Hypothalamus (tissue), 51 donors: ENCODE results near the gene CHIT1.

Experiments
- DNase-seq, 51 donors: peaks; one replicate each; lab custom pipeline; 2025; lab: John Stamatoyannopoulos, UW

CHIT1 gene

GRCh38 chr1:203197625-203198024 is 31.8 kb downstream of the CHIT1 start:
- no peak for DNase-seq

- DNase-seq = no peak
These were observed 33.1 kb downstream of the CHIT1 start for GRCh38 chr1:203196371-203196770.

GRCh38 chr1:203190949-203191348 is 38.5 kb downstream of the CHIT1 start:
- no peak for DNase-seq

- DNase-seq = peak in 1 of 51 donors; percentile 16
These were observed 39.5 kb downstream of the CHIT1 start for GRCh38 chr1:203189951-203190352.

DNA sequence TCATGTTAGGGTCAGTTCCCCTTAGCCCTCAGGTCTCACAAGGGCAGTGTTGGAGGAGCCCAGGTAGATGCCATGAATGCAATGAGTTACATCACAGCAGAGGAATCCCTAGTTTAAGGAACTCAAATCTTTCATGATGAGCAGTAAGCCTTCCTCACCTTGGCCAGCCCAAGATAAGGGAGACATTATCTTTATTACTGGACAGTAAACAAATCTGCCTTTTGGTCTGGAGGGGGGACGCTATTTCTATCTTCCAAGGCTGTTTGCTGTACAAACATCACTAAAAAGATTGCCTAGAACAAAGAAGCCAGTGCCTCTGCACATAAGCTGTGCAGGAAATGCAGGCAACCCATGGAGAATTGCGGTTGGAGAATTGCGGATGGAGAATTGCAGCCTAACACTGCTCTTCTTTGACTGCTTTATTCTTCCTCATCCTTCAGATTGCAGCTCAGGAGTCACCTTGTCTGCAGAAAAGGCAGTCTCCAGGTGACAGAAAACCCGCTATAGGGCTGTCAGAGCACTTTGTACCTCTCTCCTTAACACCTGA is 40.7 kb downstream of the CHIT1 start:
- no peak for DNase-seq

- peak in 1 of 51 donors; percentile 54 for DNase-seq
These were observed 41.7 kb downstream of the CHIT1 start for GRCh38 chr1:203187689-203188264.

DNA sequence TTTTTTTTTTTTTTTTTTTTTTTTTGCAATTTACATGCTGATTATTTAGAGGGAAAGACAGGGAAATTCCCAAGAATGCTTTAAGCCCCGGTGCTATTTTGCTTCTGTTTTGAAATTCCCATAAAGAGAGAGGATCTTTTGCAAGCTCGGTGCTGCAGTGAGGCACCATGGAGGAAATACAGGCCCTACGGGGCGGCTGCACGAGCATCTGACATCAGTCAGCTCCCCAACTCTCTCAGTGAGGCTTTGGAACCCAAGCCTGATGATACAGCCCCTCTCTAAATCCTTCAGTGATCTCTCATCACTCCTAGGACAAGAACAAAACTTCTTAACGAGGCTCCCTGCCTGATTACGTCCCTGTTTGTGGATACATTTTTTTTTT is 42.2 kb downstream of the CHIT1 start:
- DNase-seq = peak in 5 of 51 donors; percentile 18 to 54 (median 34)

- peak in 28 of 51 donors; percentile 32 to 77 (median 55) for DNase-seq
These were observed 42.8 kb downstream of the CHIT1 start, which contains the start of gene CHI3L1 for GRCh38 chr1:203186446-203187303. Gene CHI3L1, minus strand, starts transcription at chr1:203186704. Its CDS starts 81 bp downstream, at chr1:203186623.

DNA sequence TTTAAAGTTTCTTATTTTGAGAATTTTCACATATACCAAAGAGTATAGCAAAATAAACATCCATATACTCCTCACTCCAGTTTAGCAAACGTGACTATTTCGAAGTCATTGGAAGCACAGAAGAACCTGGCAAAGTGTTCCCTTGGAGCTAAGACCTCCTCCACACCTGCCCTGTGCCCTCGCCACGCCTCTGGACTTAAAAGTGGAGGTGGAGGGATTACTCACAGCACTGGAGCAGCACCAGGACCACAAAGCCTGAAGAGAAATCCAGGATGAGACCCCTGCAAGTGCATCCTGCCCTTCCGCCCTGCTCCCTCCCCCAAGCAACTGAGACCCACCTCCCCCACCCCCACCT is 43.4 kb downstream of the CHIT1 start:
- DNase-seq = no peak

DNA sequence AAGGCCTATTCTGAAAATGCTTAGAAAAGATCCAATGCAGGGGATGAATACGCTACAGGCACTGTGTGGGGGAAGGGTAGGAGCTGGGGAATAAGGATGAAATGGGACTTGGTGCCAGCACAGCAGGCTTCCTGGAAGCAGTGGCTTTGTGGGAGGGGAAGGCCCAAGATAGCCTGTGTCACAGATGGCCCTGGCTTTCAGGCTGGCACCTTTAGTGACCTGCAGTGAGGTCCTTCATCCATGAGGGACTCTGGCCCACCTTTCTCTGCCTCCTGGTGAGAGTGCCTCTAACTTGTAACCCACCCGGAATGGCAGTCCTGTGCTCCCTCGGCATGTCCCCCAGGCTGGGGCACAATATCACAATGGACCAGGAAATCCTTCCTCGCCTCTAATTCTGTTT is 43.9 kb downstream of the CHIT1 start:
- DNase-seq = no peak

- DNase-seq = peak in 1 of 51 donors; percentile 27
These were observed 44.4 kb downstream of the CHIT1 start for GRCh38 chr1:203185061-203185461.

- DNase-seq = no peak
These were observed 45.0 kb downstream of the CHIT1 start for GRCh38 chr1:203184467-203184866.

DNA sequence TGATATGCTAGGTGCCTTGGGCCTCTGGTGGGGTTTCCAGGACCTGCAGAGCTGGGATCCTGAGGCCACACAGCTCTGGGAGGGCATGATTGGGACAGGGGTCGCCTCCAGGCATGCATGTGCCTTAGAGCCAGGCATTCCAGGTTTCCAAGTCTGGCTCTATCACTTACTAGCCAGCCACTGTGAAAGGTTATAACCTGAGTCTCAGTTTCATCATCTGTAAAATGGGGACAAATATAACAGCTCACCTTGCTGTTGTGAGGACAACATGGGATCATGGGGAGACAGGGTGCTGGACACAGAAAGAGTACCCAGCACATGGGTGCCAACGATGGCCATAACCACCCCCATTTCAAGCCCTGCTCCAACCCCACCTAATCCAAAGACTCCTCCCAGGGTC is 45.6 kb downstream of the CHIT1 start:
- no peak for DNase-seq

DNA sequence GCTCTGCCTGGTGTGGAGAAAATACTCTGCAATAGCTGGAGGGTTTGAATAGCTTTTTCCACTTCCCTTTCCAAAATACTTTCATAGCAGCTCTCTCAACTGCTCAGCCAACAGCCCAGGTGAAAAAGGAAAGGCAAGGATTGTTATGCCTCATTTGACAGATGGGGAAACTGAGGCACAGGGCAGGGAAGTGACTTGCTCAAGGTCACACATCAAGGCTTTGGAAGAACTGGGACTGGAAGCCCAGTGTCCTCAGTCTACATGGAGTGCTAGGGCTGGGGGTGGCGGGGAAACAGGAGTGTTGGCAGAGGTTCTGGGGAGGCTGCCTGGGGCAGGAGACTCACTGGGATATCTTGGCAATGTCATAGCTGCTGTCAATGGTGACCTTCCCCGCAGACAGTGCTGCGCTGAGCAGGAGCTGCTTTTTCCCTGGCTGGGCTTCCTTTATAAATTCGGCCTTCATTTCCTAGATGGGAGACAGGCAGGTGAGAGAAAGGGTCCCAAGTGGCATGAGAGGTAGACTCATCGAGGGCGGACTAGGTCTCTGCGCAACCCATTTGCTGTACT is 47.0 kb downstream of the CHIT1 start:
- no peak for DNase-seq

- no peak for DNase-seq
These were observed 47.7 kb downstream of the CHIT1 start for GRCh38 chr1:203181586-203182386.

DNA sequence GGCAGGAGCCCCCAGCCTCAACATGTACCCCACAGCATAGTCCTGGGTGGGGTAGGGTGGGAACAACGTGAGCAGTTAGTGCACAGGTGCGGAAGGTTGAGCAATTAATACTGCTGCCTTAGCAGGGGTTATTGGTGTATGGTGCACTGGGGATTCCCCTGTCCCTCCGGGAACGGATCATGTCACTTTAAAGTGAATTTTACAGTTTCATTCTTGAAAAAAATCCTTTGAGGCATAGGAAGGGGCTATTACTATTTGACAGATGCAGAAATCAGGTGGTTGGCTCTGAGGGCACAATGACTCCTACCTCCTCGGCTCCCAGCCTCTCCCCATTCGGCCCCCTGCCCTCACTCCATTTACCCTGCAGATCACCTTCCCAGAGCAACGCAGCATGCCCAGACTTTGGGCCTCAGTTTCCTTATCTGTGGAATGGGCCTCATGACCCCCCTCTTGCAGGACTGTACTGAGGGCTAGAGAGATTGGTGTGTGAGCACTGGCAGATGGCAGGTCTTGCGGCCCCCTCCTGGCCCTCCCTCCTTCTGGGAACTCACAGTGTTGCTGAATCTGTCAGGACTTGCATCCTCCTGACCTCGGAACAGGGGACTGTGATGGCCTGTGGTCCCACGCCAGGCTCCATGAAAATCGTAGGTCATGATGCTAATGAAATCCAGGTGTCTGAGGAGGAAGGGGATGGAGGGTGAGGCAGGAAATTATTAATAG is 48.7 kb downstream of the CHIT1 start:
- no peak for DNase-seq

DNA sequence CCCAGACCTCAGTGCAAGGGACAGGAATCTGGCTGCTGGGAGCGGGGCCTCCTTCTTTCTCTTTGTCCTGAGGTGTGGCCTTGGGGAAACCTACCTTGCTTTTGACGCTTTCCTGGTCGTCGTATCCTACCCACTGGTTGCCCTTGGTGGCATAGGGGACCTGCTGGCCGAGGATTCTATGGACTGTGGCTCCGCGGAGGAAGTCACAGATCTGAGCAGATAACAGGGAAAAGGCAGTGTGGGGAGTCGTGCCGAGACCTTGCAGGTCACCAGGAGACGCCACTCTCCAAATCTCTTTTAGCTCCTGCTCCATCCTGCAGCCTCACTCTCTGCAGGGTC is 49.8 kb downstream of the CHIT1 start:
- no peak for DNase-seq

GRCh38 chr1:203178821-203179666 is 50.4 kb downstream of the CHIT1 start:
- DNase-seq = no peak

DNA sequence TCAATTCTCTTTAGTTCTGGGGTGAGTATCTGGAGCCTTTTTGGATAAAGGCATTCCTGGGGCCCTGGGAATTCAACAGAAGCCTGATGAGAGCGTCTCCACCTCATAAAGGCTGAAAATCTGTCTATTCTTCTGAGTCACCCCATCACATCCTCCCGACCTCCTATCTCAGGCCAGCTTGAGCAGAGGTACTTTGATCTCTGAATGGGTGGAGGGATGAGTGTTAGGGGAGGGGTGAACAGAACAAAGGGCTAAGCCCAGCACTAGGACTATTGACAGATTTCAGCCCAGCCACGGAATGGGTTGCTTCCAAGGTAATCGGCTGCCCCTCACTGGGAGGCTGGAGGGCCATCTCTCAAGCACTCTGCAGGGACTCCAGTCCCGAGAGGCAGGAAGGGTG is 51.4 kb downstream of the CHIT1 start:
- no peak for DNase-seq
